Vagina (tissue), 2 donors: ENCODE measurements around the gene GAST.
A peak's percentile ranks its signal among the peaks of the same experiment; 100 is the strongest.

Experiments used
- CTCF ChIP-seq, 3 experiments: fragments of 450-650 bp in 2 of 3; fragments of 200-600 bp in 1 of 3; sonication (generic) in 1 of 3; IDR thresholded peaks; one replicate each; pipeline ENCODE4 v1.5.1; 2017 to 2019; ENCODE audit warnings: antibody characterized with exemption in 3 of 3, mild to moderate bottlenecking in 2 of 3, moderate library complexity in 2 of 3
- POLR2A ChIP-seq, 2 donors: fragments of 450-650 bp; IDR thresholded peaks; one replicate each; pipeline ENCODE4 v1.6.1; 2017; ENCODE audit warnings: antibody characterized with exemption in 2 of 2, mild to moderate bottlenecking in 2 of 2, moderate library complexity in 2 of 2
- POLR2AphosphoS5 ChIP-seq, 2 donors: sonication (generic); formaldehyde crosslinking; IDR thresholded peaks; one replicate each; pipeline ENCODE4 v1.9.0; 2017; ENCODE audit warnings: antibody characterized with exemption in 2 of 2, mild to moderate bottlenecking in 2 of 2, low read depth in 1 of 2; ENCODE audit not compliant: insufficient read depth in 1 of 2

GRCh38 chr17:41695954-41696757 lies 16.0 kb upstream of the GAST start:
- TF ChIP-seq CTCF (IDR thresholded peaks at IDR 0.05) (peak; percentile 25 to 69 (median 55)), POLR2A (IDR thresholded peaks at IDR 0.05) (no peak), POLR2AphosphoS5 (IDR thresholded peaks at IDR 0.05; ENCODE audit: insufficient read depth in 1 of 2, low read depth in 1 of 2) (no peak)
